ENCODE data around the gene SPATS2L.

- TF ChIP-seq CTCF (IDR thresholded peaks at IDR 0.05): no peak
- TF ChIP-seq POLR2A (IDR thresholded peaks at IDR 0.05): no peak
Observed at GRCh38 chr2:200452377-200452776, 145.9 kb downstream of the SPATS2L start.

Data from breast epithelium (tissue), 3 donors.